Ammon's horn (tissue), 1 donor: ENCODE data around the gene TTL.
"Not testable (repeated sequence)": the region's sequence is repeated elsewhere in the genome, so short reads cannot be mapped to it uniquely, and the experiment has no call there.

Experiments used
- DNase-seq: peaks from one replicate; pipeline ENCODE4 v3.0.0-alpha.2; 2016; ENCODE audit warnings: low spot score

Gene TTL

DNA sequence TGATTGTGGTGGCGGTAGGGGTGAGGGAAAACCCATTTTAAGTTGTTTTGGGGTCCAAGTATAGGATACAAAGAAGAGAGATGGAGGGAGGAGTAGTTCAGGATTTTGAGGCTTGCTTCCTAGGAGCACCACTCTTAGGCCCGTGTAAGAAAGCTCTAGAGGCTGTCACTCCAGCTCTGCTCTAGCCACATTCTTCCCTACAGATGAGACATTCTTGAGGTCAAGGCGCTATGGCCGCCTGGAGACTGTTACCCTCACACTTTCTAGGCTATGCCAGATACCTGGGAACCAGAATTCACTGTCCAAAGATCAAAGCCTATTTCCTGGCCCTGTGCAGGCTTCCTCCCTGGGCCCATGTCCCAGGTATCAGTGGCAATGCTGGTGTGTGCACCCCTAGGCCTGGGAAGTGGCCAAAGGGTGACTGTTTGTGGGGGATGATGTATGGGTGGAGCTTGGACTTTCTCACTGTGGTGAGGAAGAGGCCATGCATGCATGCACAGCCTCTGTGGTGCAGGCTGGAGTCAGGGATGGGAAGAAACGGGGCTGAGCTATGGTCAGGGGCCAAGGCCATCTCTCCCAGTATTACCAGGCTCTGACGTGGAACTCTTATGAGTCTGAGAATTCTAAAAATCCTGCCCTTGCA is 7.0 kb upstream of the TTL start:
- DNase-seq = no peak

DNA sequence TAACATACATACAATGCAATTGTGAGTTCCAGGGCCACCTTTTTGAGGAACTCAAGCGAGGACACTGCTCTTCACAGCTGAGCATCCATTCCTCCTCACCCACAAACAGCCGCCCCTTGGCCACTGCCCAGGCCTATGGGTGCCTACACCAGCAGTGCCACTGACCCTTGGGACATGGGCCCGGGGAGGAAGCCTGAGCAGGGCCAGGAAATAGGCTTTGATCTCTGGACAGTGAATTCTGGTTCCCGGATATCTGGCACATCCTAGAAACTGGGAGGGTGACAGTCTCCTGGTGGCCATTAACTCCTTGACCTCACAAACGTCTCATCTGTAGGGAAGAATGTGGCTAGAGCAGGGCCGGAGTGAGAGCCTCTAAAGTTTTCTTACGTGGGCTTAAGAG is 5.5 kb upstream of the TTL start:
- no peak for DNase-seq

DNA sequence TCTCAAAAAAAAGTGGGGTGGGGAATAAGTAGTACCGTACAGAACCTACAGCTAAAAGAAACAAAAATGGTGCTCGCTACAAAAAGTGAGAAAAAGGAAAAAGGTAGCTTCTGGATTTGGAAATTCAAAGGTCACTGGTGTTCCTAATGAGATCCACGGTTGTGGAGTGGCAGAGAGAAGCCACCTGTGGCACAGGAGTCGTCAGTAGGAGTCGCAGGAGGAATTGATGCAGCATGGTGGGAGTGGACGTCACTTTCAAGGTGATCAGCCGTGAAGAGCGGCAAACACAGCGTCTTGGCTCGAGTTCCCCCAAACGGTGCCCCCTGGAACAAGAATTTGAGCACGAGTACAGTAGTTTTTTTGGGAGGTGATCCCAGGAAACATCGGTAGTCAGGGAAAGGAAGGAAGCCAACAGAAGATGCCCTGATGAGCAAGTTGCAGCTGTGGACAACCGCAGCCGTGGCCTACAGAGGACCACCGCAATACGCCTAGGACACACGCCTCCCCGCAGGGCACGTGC is 1.4 kb upstream of the TTL start:
- no peak for DNase-seq

DNA sequence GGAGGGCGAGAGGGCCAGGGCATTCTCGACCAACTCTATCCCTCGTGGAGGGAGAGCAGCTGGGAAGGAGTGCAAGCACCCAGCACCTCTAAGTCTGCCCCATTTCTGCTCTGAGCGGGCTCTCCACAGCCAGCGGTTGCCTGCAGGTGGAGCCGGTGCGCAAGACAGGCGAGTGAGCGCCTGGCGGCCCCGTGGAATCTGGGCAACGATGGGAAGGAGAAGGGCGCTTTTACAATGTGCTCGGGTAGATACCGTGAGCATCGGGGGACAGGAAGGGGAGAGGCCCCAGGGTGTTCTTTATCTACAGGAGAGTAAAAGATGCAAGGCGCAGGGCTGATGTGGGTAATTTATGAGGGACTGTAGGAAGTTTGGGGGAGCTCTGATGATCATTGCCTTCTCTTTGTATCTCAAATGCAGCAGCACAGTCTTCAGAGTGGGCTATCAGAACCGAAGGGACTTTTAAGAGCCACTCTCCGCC is 867 bp upstream of the TTL start:
- DNase-seq = peak; percentile 92

- peak; percentile 26 for DNase-seq
These were observed 519 bp downstream of the TTL start for GRCh38 chr2:112482309-112483041.

DNA sequence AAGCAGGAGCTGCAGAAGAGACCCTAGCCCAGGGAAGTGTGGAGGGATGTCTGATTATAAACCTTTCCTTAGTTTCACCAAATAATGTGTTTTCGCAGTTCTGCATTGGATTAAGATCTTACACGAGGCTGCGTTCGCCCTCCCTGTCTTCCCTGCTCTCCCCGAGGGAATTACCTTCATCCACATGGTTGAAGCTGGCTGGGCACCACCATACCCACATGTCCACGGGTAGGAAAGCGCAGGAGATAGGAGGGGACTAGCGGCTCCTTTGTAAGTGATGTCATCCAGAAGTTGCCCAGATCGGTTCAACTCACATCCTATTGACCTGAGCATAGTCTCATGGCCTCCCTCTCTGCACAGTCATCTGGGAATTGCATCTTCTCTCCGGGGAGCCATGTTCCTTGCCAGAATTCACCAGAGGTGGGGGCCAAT is 1.1 kb downstream of the TTL start:
- DNase-seq = peak; percentile 23

DNA sequence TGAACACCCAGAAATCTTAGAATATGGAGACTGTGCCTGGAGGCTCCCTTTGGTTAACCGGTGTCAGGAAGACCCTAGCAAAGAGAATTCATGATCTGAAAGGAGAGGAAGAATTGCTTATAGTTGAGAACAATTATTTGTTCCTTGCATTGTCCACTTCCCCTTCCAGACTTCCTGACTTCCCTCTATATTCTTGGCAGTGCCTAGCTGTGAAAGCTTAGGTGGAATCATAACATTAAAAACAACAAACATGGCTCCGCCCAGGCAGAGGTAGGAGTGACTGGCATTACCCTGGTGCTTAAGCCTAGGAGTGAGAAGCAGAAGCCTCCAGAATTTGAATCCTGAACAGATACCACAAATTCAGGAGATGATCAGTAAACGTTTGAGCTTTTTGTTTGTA is 1.9 kb downstream of the TTL start:
- DNase-seq = no peak

DNA sequence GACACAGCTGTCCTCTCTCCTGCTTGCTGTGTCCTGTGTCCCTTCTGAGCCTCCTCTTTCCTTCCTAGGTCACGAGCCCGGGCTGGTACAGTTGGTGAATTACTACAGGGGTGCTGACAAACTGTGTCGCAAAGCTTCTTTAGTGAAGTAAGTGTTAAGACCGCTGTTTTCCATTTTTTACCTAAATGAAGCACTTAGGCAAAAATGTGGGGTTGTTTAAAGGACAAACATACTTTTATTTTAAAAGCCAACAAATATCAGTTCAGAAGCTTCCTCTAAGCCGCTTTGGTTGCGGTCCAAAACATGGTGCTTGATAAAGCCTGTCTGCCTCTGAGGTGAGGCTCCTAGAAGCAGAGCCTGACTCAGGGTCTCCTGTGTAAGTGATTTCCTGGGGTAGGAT is 3.9 kb downstream of the TTL start:
- no peak for DNase-seq

DNA sequence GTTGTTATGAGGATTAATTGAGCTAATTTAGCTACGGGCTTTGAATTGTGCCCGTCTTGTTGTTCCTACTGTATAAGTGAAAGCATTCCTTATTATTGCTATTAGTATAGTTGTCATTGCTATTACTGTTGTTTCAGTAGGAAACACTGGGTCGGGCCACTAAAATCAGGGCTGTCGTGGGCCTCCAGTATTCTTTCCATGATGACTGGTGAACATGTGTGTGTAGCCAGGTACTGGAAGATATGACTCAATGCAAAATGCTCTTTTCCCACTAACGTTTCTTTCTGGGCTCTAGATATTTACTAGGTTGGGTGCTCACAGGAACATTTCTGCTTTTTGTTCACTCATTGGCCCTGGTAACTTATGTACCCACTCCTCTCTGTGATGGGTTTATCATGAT is 4.9 kb downstream of the TTL start:
- no peak for DNase-seq

- DNase-seq = no peak
These were observed 5.5 kb downstream of the TTL start for GRCh38 chr2:112487444-112487961.

DNA sequence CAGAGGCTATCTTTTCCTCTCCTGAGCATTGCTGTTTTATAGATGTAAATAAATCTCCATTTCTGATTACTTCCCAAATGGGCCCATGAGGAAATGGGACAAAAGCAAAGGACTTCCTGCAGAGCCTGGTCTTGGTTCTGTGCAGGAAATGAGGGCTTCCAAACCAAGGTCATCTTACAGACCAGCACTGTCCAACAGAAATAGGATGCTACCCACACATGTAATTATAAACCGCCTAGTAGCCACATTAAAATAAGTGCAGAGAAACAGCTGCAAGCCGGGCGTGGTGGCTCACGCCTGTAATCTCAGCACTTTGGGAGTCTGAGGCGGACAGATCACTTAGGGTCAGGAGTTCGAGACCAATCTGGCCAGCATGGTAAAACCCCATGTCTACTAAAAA is 6.2 kb downstream of the TTL start:
- no peak for DNase-seq

DNA sequence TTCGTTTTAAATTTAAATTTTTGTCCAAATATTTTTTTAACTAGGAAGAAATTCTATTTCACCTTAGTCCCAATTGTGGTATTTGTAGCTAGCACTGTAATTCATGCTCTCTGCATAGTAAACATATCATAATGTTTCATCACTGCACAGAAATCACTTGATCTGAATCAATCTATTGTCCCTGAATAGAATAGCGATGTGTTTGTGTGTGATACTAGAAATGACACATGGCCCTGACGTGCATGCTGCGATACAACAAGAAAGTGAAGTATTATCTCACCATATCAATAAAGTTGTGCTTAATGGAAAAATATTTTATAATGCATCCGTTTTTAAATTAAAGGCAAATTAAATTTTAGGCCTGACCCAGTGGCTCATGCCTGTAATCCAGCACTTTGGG is 10.0 kb downstream of the TTL start:
- peak; percentile 72 for DNase-seq

DNA sequence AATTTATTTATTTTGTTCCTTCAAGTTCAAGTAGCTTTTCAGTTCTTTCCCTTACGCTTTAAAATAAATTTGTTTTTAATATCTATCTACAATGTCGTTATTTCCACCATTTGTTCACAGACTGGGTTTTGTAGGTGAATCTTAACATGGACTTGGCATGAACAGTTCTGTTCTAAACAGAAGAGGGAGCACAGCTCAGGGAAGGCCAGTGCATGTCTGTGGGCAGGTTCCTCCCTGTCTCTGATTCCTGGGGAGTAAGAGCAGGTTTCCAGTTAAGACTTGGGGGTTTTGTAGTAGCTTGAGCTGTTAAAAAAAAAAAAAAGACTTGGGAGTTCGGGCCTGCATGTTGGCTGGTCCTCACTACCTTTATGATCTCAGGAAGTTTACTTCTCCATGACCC is 11.1 kb downstream of the TTL start:
- no peak for DNase-seq

DNA sequence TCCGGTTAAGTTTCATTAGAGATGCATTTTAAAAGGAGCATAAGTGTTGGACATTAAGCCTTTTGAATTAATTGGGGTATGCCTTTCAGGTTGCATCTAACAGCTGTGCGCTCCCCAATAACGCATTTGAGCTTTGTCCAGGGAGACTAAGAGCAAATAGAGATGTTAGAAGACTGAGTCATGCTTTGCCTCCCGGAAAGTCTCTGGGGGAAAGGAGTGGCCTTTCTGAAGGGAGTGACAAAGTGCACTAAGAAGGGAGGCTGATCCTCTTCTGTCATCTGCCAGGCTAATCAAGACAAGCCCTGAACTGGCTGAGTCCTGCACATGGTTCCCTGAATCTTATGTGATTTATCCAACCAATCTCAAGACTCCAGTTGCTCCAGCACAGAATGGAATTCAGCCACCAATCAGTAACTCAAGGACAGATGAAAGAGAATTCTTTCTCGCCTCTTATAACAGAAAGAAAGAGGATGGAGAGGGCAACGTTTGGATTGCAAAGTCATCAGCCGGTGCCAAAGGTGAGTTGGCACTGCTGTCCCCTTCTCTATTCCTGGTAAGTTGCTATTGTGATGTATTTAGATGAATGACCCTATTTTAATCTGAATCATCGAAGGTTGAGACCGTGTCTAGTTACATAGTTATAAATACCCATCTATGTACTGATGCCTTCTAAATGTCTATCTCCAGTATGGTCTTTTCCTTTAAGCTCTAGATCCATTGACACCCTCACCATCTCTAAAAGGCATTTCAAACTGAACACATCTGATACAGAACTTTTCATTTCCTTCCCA is 12.1 kb downstream of the TTL start:
- DNase-seq = no peak

DNA sequence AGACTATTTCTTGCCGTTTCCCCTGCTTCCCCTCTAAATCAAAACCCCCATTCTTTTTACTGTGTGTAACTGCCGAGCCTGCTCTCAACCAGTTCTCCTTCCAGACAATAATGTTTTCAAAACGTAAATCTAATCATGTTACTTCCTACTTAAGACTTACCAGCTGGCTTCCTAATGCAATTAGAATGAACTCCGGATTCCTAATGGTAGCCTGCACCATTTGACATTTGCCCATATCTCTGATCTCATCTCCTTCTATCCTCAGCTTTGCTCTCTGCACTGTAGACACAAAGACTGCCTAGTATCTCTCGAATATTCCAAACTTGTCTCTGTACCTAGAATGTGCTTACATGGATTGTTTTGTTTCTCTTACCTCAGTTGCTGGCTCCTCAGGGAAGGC is 12.9 kb downstream of the TTL start:
- no peak for DNase-seq

DNA sequence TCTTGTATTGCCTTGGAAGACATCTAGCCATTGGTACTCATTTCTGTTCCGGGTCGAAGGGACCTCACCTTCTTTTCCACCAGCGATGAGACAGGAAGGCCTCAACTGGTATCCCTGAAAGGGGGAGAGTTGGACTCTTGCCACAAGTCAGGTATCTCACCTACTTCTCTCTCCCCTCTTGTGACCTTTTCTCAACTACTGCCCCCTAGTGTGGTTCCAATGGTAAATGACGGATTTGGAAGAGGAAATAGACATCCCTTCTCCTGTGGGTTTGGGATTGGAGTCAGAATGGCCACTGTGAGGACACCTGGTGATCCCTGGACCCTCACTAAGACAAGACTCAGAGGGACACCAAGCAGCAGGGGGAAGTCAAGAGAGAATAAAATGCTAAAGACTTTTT is 13.9 kb downstream of the TTL start:
- not testable (repeated sequence) for DNase-seq

GRCh38 chr2:112500850-112501484 is 19.0 kb downstream of the TTL start:
- peak; percentile 53 for DNase-seq

DNA sequence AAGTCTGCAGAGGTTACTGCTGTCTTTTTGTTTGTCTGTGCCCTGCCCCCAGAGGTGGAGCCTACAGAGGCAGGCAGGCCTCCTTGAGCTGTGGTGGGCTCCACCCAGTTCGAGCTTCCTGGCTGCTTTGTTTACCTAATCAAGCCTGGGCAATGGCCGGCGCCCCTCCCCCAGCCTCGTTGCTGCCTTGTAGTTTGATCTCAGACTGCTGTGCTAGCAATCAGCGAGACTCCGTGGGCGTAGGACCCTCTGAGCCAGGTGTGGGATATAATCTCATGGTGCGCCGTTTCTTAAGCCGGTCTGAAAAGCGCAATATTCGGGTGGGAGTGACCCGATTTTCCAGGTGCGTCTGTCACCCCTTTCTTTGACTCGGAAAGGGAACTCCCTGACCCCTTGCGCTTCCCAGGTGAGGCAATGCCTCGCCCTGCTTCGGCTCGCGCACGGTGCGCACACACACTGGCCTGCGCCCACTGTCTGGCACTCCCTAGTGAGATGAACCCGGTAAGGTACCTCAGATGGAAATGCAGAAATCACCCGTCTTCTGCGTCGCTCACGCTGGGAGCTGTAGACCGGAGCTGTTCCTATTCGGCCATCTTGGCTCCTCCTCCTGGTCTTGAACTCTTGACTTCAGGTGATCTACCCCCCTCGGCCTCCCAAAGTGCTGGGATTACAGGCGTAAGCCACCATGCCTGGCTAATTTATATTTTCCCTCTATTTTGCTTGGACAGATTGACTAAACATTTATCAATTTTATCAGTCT is 27.5 kb downstream of the TTL start:
- not testable (repeated sequence) for DNase-seq

- no peak for DNase-seq
These were observed 34.8 kb downstream of the TTL start for GRCh38 chr2:112516801-112517200.

DNA sequence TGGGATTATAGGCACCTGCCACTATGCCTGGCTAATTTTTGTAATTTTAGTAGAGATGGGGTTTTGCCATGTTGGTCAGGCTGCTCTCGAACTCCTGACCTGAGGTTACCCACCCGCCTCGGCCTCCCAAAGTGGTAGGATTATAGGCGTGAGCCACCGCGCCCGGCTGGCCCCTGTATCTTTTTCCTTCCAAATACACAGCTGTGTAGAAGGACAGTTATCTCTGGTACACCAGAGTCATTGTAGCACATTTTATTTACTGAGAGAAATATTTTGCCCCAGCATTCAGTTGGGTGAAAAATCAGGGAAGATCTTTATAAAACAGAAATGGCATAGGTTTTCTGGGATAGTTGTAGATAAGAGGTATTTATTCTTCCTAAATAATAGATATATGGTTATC is 36.9 kb downstream of the TTL start:
- no peak for DNase-seq

- no peak for DNase-seq
These were observed 37.5 kb downstream of the TTL start for GRCh38 chr2:112519506-112519905.
